Measurements from ENCODE around the gene PISD. TPM values are rescaled to one million over a fixed set of nuclear protein-coding genes. Genes with fewer than 3 reads are reported as not detected.

Gene PISD
- total and polyA plus RNA-seq, 2 of the 8 experiments (the other 6 are each of a cell fraction or from before 2014, with no cell fraction given) = 47.8 to 48.2 TPM

- TF ChIP-seq ATF2 (IDR thresholded peaks at IDR 0.05; ENCODE audit: low read length) = no peak
- no peak for TF ChIP-seq KDM4A (IDR thresholded peaks at IDR 0.05; ENCODE audit: low read depth, low read length, severe bottlenecking)
- no peak for TF ChIP-seq CEBPB (IDR thresholded peaks at IDR 0.05; ENCODE audit: low read depth, low read length)
- TF ChIP-seq SUZ12 (IDR thresholded peaks at IDR 0.05; ENCODE audit: low read length) = no peak
- TF ChIP-seq MAFK (IDR thresholded peaks at IDR 0.05; ENCODE audit: low read depth, low read length) = no peak
- TF ChIP-seq E2F6 (IDR thresholded peaks at IDR 0.05) = no peak
- no peak for TF ChIP-seq SIX5 (IDR thresholded peaks at IDR 0.05; ENCODE audit: low read depth, low read length)
- no peak for TF ChIP-seq BRCA1 (IDR thresholded peaks at IDR 0.05; ENCODE audit: low read depth, low read length)
Observed at GRCh38 chr22:31586137-31586920, 75.7 kb downstream of the PISD start (continued).

Data from H1 (cell line).